ENCODE results near the gene SDE2. TPM values are rescaled to one million over a fixed set of nuclear protein-coding genes. Genes with fewer than 3 reads are reported as not detected.
"Not testable (repeated sequence)": the region's sequence is repeated elsewhere in the genome, so short reads cannot be mapped to it uniquely, and the experiment has no call there.

The SDE2 gene
- total RNA-seq, 2 donors from 2014 or later: 12.9 to 19.8 TPM

GRCh38 chr1:225936523-225936922 is 62.6 kb downstream of the SDE2 start:
- no peak overlapping the region for H3K9ac ChIP-seq (ENCODE audit: low read depth in 2 of 2, low read length in 2 of 2)

GRCh38 chr1:225936086-225936485 is 63.1 kb downstream of the SDE2 start:
- intact Hi-C loops (cut with DNase I); H3K27me3 ChIP-seq; H3K36me3 ChIP-seq; H3K27ac ChIP-seq; DNase-seq; H3K9me3 ChIP-seq; H3K9ac ChIP-seq (ENCODE audit: low read depth in 2 of 2, low read length in 2 of 2); H3K4me1 ChIP-seq; H3K4me3 ChIP-seq: not testable (repeated sequence)

More at GRCh38 chr1:225936523-225936922, 62.6 kb downstream of the SDE2 start:
- Histone ChIP-seq H3K4me1 (no peaks in the 10 kb centered on the region), H3K36me3 (no peaks in the 10 kb centered on the region), H3K27ac (no peak overlapping the region), H3K4me3 (no peak overlapping the region), H3K27me3 (no peaks in the 10 kb centered on the region), H3K9me3 (no peaks in the 10 kb centered on the region)
- intact Hi-C loops (cut with DNase I): no loop called here
- DNase-seq: no peak
- TF ChIP-seq CTCF (IDR thresholded peaks at IDR 0.05): no peak

- no peaks in the 10 kb centered on the region for H3K36me3 ChIP-seq
- intact Hi-C loops (cut with DNase I): no loop called here
- DNase-seq: no peak
- H3K27ac ChIP-seq: no peak overlapping the region
- no peak overlapping the region for H3K9ac ChIP-seq (ENCODE audit: low read depth in 2 of 2, low read length in 2 of 2)
- no peaks in the 10 kb centered on the region for H3K27me3 ChIP-seq
- H3K4me1 ChIP-seq: no peaks in the 10 kb centered on the region
- H3K4me3 ChIP-seq: no peak overlapping the region
- no peak for TF ChIP-seq CTCF (IDR thresholded peaks at IDR 0.05)
- H3K9me3 ChIP-seq: no peaks in the 10 kb centered on the region
These were observed 64.4 kb downstream of the SDE2 start for GRCh38 chr1:225934711-225935110.

GRCh38 chr1:225933072-225933471 is 66.1 kb downstream of the SDE2 start:
- Histone ChIP-seq H3K9ac (ENCODE audit: low read depth in 2 of 2, low read length in 2 of 2) (no peak overlapping the region), H3K4me1 (no peaks in the 10 kb centered on the region), H3K9me3 (no peaks in the 10 kb centered on the region), H3K4me3 (no peak overlapping the region), H3K36me3 (no peaks in the 10 kb centered on the region), H3K27ac (no peak overlapping the region), H3K27me3 (no peaks in the 10 kb centered on the region)
- intact Hi-C loops (cut with DNase I): no loop called here
- no peak for TF ChIP-seq CTCF (IDR thresholded peaks at IDR 0.05)
- no peak for DNase-seq

Other genes with a start within 250 kb of the SDE2 start
- 100 to 1,000 TPM; 233 to 264 TPM for gene SRP9, start 221.5 kb downstream of the SDE2 start, total RNA-seq
- 10 to 100 TPM; 58.0 to 61.9 TPM for gene EPHX1, start 189.2 kb downstream of the SDE2 start, total RNA-seq
- 100 to 1,000 TPM; 124 to 165 TPM for gene TMEM63A, start 117.0 kb downstream of the SDE2 start, total RNA-seq
- gene LEFTY1, start 110.2 kb downstream of the SDE2 start, total RNA-seq: 100 to 1,000 TPM; 201 to 211 TPM
- 10 to 100 TPM; 34.0 to 61.6 TPM for gene PYCR2, start 75.1 kb downstream of the SDE2 start, total RNA-seq
- gene LEFTY2, start 58.1 kb downstream of the SDE2 start, total RNA-seq: under 1 TPM; 0.12 to 0.53 TPM
- gene H3-3A, start 63.4 kb upstream of the SDE2 start, total RNA-seq: 100 to 1,000 TPM; 680 to 810 TPM
- 10 to 100 TPM; 46.6 to 61.6 TPM for gene ACBD3, start 187.4 kb upstream of the SDE2 start, total RNA-seq
- not detected for gene MIXL1, start 224.3 kb upstream of the SDE2 start, total RNA-seq